ENCODE results near the gene AP3S2.

The AP3S2 gene

DNA sequence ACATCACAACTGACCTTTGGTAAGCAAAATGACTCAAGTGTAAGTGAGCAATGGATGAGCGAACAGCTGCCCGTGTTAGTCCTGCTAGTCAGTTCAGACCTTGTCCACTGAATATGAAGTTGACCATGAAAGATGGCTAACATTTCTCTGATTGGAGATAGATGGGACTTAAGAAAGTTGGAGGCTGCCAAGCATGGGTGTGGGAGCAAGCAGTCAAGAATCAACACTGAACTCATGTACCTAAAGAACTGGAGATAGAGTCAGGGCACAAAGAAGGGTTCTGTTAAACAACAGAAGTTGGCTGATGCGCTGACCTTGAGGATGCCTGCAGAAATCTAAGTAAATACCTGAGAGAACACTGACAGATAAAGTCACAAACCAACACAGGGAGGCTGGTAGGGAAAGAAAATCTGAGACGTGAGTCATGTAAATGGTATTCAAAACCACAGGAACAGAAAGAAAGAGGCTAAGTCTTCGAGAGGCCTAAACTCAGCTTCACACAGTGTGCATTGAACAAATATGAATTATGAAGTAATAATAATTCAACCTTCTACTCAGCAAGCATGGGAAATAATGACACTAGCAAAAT, 48.4 kb downstream of the AP3S2 start:
- no peaks in the 10 kb centered on the region for H4K20me1 ChIP-seq (ENCODE audit: insufficient read depth, low read length, poor library complexity, severe bottlenecking)
- no peaks in the 10 kb centered on the region for H3K4me1 ChIP-seq (ENCODE audit: insufficient read depth, low read length, poor library complexity, severe bottlenecking)
- H3K79me2 ChIP-seq (ENCODE audit: insufficient read depth, low read length), result no peaks in the 10 kb centered on the region
- H2AFZ ChIP-seq (ENCODE audit: low read length), result no peak overlapping the region
- H3F3A ChIP-seq (ENCODE audit: low read depth), result no peaks in the 10 kb centered on the region
- no peak overlapping the region for H3K4me2 ChIP-seq (ENCODE audit: low read depth, low read length, poor library complexity, severe bottlenecking)
- 0 out of 2 replicates have a peak, but pooled peaks cover 6% of the 10 kb centered on the region for H3K36me3 ChIP-seq (ENCODE audit: insufficient read depth, low read length)
- no peaks in the 10 kb centered on the region for H3K9me2 ChIP-seq (replicated peaks; ENCODE audit: low read depth, low read length)
- no peaks in the 10 kb centered on the region for H3K27me3 ChIP-seq (ENCODE audit: insufficient read depth, low read length, poor library complexity, severe bottlenecking)
- no peak overlapping the region for H3K9ac ChIP-seq (ENCODE audit: low read depth, low read length, poor library complexity, severe bottlenecking)
- no peaks in the 10 kb centered on the region for H3K9me3 ChIP-seq (ENCODE audit: insufficient read depth, low read depth, low read length)
- no peak for TF ChIP-seq EZH2phosphoT487 (IDR thresholded peaks at IDR 0.05; ENCODE audit: borderline replicate concordance)
- TF ChIP-seq, protein P1, sequence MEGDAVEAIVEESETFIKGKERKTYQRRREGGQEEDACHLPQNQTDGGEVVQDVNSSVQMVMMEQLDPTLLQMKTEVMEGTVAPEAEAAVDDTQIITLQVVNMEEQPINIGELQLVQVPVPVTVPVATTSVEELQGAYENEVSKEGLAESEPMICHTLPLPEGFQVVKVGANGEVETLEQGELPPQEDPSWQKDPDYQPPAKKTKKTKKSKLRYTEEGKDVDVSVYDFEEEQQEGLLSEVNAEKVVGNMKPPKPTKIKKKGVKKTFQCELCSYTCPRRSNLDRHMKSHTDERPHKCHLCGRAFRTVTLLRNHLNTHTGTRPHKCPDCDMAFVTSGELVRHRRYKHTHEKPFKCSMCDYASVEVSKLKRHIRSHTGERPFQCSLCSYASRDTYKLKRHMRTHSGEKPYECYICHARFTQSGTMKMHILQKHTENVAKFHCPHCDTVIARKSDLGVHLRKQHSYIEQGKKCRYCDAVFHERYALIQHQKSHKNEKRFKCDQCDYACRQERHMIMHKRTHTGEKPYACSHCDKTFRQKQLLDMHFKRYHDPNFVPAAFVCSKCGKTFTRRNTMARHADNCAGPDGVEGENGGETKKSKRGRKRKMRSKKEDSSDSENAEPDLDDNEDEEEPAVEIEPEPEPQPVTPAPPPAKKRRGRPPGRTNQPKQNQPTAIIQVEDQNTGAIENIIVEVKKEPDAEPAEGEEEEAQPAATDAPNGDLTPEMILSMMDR (conservative IDR thresholded peaks at IDR 0.05; ENCODE audit: low read length), result no peak
- H3K4me3 ChIP-seq (ENCODE audit: low read length, poor library complexity, severe bottlenecking), result no peak overlapping the region

DNA sequence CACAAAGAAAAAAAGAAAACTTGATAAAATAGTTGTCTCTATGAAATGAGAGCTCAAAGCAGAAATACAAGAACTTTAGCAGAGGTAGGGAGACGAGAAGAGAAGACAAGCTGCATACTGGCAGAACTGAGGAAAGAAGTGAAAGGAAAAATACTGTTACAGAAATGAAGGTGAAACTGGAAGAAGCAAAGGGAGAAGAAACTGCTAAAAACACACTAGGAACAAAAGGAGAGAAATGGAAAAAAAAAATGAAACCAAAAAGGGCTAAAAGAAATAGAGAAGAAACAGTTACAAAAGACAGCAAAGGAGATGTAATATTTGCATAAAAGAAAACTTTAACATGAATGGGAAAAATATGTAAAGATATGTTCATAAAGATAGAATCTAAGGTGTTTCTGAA, 51.8 kb downstream of the AP3S2 start:
- H3K79me2 ChIP-seq (ENCODE audit: insufficient read depth, low read length), result no peaks in the 10 kb centered on the region

DNA sequence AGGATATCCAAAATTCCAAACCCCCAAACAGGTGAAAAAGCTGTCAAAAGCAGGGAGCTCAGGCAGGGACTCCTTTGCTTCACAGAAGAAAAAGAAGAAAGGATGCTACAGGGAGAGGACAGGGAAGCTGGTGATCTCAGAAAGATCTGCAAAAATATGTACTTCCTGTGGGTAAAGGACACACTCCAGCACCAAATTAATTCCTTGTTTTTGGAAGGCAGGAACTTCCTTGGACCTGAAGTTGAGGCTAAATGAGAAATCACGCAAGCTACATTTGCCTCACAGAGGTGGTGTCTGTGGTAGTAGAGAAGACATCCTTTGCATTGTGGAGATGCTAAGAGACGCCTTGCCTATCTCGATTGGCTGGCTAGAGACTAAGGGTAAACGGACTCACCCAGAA, 52.5 kb downstream of the AP3S2 start:
- H3K9ac ChIP-seq (ENCODE audit: low read depth, low read length, poor library complexity, severe bottlenecking), result no peak overlapping the region
- no peaks in the 10 kb centered on the region for H4K20me1 ChIP-seq (ENCODE audit: insufficient read depth, low read length, poor library complexity, severe bottlenecking)
- no peaks in the 10 kb centered on the region for H3K4me1 ChIP-seq (ENCODE audit: insufficient read depth, low read length, poor library complexity, severe bottlenecking)
- H3K4me2 ChIP-seq (ENCODE audit: low read depth, low read length, poor library complexity, severe bottlenecking), result no peak overlapping the region
- no peaks in the 10 kb centered on the region for H3K27me3 ChIP-seq (ENCODE audit: insufficient read depth, low read length, poor library complexity, severe bottlenecking)
- no peaks in the 10 kb centered on the region for H3K9me2 ChIP-seq (replicated peaks; ENCODE audit: low read depth, low read length)
- no peaks in the 10 kb centered on the region for H3F3A ChIP-seq (ENCODE audit: low read depth)
- H3K9me3 ChIP-seq (ENCODE audit: insufficient read depth, low read depth, low read length), result no peaks in the 10 kb centered on the region
- TF ChIP-seq, protein P1 (conservative IDR thresholded peaks at IDR 0.05; ENCODE audit: low read length), result no peak
- TF ChIP-seq EZH2phosphoT487 (IDR thresholded peaks at IDR 0.05; ENCODE audit: borderline replicate concordance), result no peak
- no peak overlapping the region for H3K4me3 ChIP-seq (ENCODE audit: low read length, poor library complexity, severe bottlenecking)
- no peak overlapping the region for H2AFZ ChIP-seq (ENCODE audit: low read length)
- H3K79me2 ChIP-seq (ENCODE audit: insufficient read depth, low read length), result no peaks in the 10 kb centered on the region
- H3K36me3 ChIP-seq (ENCODE audit: insufficient read depth, low read length), result peaks cover 14% of the 10 kb centered on the region; the same call in 1 of the 2 replicates

More for the DNA sequence above, 51.8 kb downstream of the AP3S2 start:
- H3K9me3 ChIP-seq (ENCODE audit: insufficient read depth, low read depth, low read length), result no peaks in the 10 kb centered on the region
- no peak overlapping the region for H2AFZ ChIP-seq (ENCODE audit: low read length)
- no peak overlapping the region for H3K9ac ChIP-seq (ENCODE audit: low read depth, low read length, poor library complexity, severe bottlenecking)
- no peaks in the 10 kb centered on the region for H3K27me3 ChIP-seq (ENCODE audit: insufficient read depth, low read length, poor library complexity, severe bottlenecking)
- no peak for TF ChIP-seq EZH2phosphoT487 (IDR thresholded peaks at IDR 0.05; ENCODE audit: borderline replicate concordance)
- H3K36me3 ChIP-seq (ENCODE audit: insufficient read depth, low read length), result peaks cover 7% of the 10 kb centered on the region; the same call in 1 of the 2 replicates
- H3F3A ChIP-seq (ENCODE audit: low read depth), result no peaks in the 10 kb centered on the region
- H3K4me1 ChIP-seq (ENCODE audit: insufficient read depth, low read length, poor library complexity, severe bottlenecking), result no peaks in the 10 kb centered on the region
- H4K20me1 ChIP-seq (ENCODE audit: insufficient read depth, low read length, poor library complexity, severe bottlenecking), result no peaks in the 10 kb centered on the region
- H3K9me2 ChIP-seq (replicated peaks; ENCODE audit: low read depth, low read length), result no peaks in the 10 kb centered on the region
- H3K4me3 ChIP-seq (ENCODE audit: low read length, poor library complexity, severe bottlenecking), result no peak overlapping the region
- H3K4me2 ChIP-seq (ENCODE audit: low read depth, low read length, poor library complexity, severe bottlenecking), result no peak overlapping the region

Data from Loucy (cell line).